ENCODE results near the gene FPGT. TPM values are rescaled to one million over a fixed set of nuclear protein-coding genes. Genes with fewer than 3 reads are reported as not detected.

Gene FPGT
- 10.7 and 14.8 TPM in 2 replicates for total RNA-seq
- 18.1 TPM for total RNA-seq (2013)
- polyA plus RNA-seq, result 2.1 and 3.7 TPM in 2 replicates
- polyA minus RNA-seq, result 2.2 and 2.4 TPM in 2 replicates

- Histone ChIP-seq H4K20me1 (ENCODE audit: control insufficient read depth, insufficient read depth, low read length, poor library complexity, severe bottlenecking) (no peaks in the 10 kb centered on the region), H3K79me2 (ENCODE audit: control insufficient read depth, insufficient read depth, low read length) (no peaks in the 10 kb centered on the region), H3K9ac (ENCODE audit: low read length) (peak within 1 kb of the TSS; percentile 91), H3K4me1 (ENCODE audit: control insufficient read depth in 2 of 2, insufficient read depth in 2 of 2, low read length in 2 of 2) (peaks cover 8 to 16% of the 10 kb centered on the region in 2 donors), H3K9me3 (ENCODE audit: control extremely low read depth in 1 of 3, control insufficient read depth in 2 of 3, insufficient read depth in 1 of 3, low read length in 2 of 3) (no peaks in the 10 kb centered on the region), H3K36me3 (replicated peaks in 1 of 2; ENCODE audit: control extremely low read depth in 1 of 2, control insufficient read depth in 1 of 2, extremely low read depth in 1 of 2, insufficient read depth in 2 of 2, low read length in 1 of 2) (peaks cover 2 to 12% of the 10 kb centered on the region in 2 experiments), H3K4me3 (ENCODE audit: control extremely low read depth in 1 of 5, extremely low read depth in 1 of 5, insufficient read depth in 1 of 5, low read depth in 2 of 5, low read length in 4 of 5) (peak within 1 kb of the TSS; percentile 58 to 95 (median 77)), H3K27ac (ENCODE audit: low read length in 2 of 2) (peak within 1 kb of the TSS; percentile 77 to 85), H3K27me3 (replicated peaks in 1 of 4; ENCODE audit: control extremely low read depth in 1 of 4, control insufficient read depth in 3 of 4, insufficient read depth in 4 of 4, low read length in 3 of 4) (no peaks in the 10 kb centered on the region), H3K4me2 (replicated peaks; ENCODE audit: low read depth, low read length, poor library complexity, severe bottlenecking) (peak within 1 kb of the TSS; percentile 80), H2AFZ (ENCODE audit: insufficient read depth, low read depth, low read length, poor library complexity, severe bottlenecking) (peak within 1 kb of the TSS; percentile 97)
- H3K9me3 Mint-ChIP-seq (ENCODE audit: insufficient read depth), result no peaks in the 10 kb centered on the region
- no peaks in the 10 kb centered on the region for H3K27me3 Mint-ChIP-seq
- 3% methylated on average over 39 of the region's 41 CpGs for WGBS (ENCODE audit: insufficient coverage)
- no peak for TF ChIP-seq EZH2 (IDR thresholded peaks at IDR 0.05; ENCODE audit: borderline replicate concordance, insufficient read depth, low read depth, low read length, poor library complexity, severe bottlenecking)
- no peak for TF ChIP-seq CTCF (IDR thresholded peaks at IDR 0.05)
- DNase-seq (peak; percentile 96), ATAC-seq (ENCODE audit: low read depth) (peak; percentile 97)
- peak within 1 kb of the TSS; percentile 93 for H3K4me3 Mint-ChIP-seq
- CTCF ChIA-PET, result interaction anchor here (1.0 kb wide), 1 partner anchor 12 kb away, joined by 3 read pairs; no protein-coding TSS in a partner anchor
- peaks cover 24% of the 10 kb centered on the region for H3K4me1 Mint-ChIP-seq
- intact Hi-C loops (cut with micrococcal nuclease), result loop anchor here (1.0 to 10.0 kb wide), 3 partner anchors 535 to 1589 kb away; partner anchors contain the start of genes ACADM, CRYZ, RABGGTB and TYW3
- POLR2A ChIA-PET, result no interaction called here
- H3K27ac Mint-ChIP-seq, result peak within 1 kb of the TSS; percentile 96
These were observed at the start of gene FPGT, which contains the start of gene LRRIQ3 for GRCh38 chr1:74197657-74198552. Gene FPGT, plus strand, starts transcription at chr1:74198242. Its CDS starts 37 bp downstream, at chr1:74198279. Gene LRRIQ3, minus strand, starts transcription at chr1:74198176. Its CDS starts 14,492 bp downstream, at chr1:74183684.

GRCh38 chr1:74160046-74160445 is 38.0 kb upstream of the FPGT start:
- no peak overlapping the region for H3K4me3 Mint-ChIP-seq
- Histone ChIP-seq H3K9ac (ENCODE audit: low read length) (no peak overlapping the region), H3K4me2 (replicated peaks; ENCODE audit: low read depth, low read length, poor library complexity, severe bottlenecking) (no peak overlapping the region), H2AFZ (ENCODE audit: insufficient read depth, low read depth, low read length, poor library complexity, severe bottlenecking) (no peak overlapping the region), H3K9me3 (ENCODE audit: control extremely low read depth in 1 of 3, control insufficient read depth in 2 of 3, insufficient read depth in 1 of 3, low read length in 2 of 3) (no peaks in the 10 kb centered on the region), H3K36me3 (replicated peaks in 1 of 2; ENCODE audit: control extremely low read depth in 1 of 2, control insufficient read depth in 1 of 2, extremely low read depth in 1 of 2, insufficient read depth in 2 of 2, low read length in 1 of 2) (no peaks in the 10 kb centered on the region), H3K79me2 (ENCODE audit: control insufficient read depth, insufficient read depth, low read length) (no peaks in the 10 kb centered on the region), H3K27ac (ENCODE audit: low read length in 2 of 2) (no peak overlapping the region), H3K27me3 (replicated peaks in 1 of 4; ENCODE audit: control extremely low read depth in 1 of 4, control insufficient read depth in 3 of 4, insufficient read depth in 4 of 4, low read length in 3 of 4) (no peaks in the 10 kb centered on the region), H4K20me1 (ENCODE audit: control insufficient read depth, insufficient read depth, low read length, poor library complexity, severe bottlenecking) (no peaks in the 10 kb centered on the region), H3K4me3 (ENCODE audit: control extremely low read depth in 1 of 5, extremely low read depth in 1 of 5, insufficient read depth in 1 of 5, low read depth in 2 of 5, low read length in 4 of 5) (no peak overlapping the region), H3K4me1 (ENCODE audit: control insufficient read depth in 2 of 2, insufficient read depth in 2 of 2, low read length in 2 of 2) (no peaks in the 10 kb centered on the region)
- ChIA-PET CTCF (no interaction called here), POLR2A (no interaction called here)
- H3K27ac Mint-ChIP-seq, result no peak overlapping the region
- DNase-seq, result no peak
- intact Hi-C loops (cut with micrococcal nuclease), result no loop called here
- H3K4me1 Mint-ChIP-seq, result no peaks in the 10 kb centered on the region
- no peaks in the 10 kb centered on the region for H3K27me3 Mint-ChIP-seq
- no peaks in the 10 kb centered on the region for H3K9me3 Mint-ChIP-seq (ENCODE audit: insufficient read depth)
- TF ChIP-seq CTCF (IDR thresholded peaks at IDR 0.05) (no peak), EZH2 (IDR thresholded peaks at IDR 0.05; ENCODE audit: borderline replicate concordance, insufficient read depth, low read depth, low read length, poor library complexity, severe bottlenecking) (no peak)
- WGBS (ENCODE audit: insufficient coverage), result 60% methylated on average over 1 of the region's 2 CpGs
- ATAC-seq (ENCODE audit: low read depth), result no peak

Data from B cell (primary cell).